ENCODE results near the gene GRM5.
"Not testable (repeated sequence)": the region's sequence is repeated elsewhere in the genome, so short reads cannot be mapped to it uniquely, and the experiment has no call there.

DNA sequence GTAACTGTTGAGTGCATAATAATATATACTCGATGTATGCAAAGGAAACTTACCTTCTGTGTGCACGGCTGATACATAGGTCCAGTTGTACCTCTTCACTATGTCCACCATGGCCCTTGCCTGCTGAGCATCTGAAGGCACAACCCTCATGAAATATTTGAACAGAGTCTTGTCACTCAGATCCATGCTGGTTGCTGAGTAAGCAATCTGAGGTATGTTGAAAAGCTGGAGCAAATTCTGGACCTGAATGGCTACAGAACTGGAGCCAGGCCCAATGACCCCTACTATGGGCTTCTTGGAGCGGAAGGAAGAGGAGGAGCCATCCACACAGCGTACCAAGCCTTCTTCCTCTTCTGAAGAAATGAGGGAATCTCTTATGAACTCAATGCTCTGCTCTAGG is 18.6 kb downstream of the GRM5 start:
- TF ChIP-seq, protein P1, sequence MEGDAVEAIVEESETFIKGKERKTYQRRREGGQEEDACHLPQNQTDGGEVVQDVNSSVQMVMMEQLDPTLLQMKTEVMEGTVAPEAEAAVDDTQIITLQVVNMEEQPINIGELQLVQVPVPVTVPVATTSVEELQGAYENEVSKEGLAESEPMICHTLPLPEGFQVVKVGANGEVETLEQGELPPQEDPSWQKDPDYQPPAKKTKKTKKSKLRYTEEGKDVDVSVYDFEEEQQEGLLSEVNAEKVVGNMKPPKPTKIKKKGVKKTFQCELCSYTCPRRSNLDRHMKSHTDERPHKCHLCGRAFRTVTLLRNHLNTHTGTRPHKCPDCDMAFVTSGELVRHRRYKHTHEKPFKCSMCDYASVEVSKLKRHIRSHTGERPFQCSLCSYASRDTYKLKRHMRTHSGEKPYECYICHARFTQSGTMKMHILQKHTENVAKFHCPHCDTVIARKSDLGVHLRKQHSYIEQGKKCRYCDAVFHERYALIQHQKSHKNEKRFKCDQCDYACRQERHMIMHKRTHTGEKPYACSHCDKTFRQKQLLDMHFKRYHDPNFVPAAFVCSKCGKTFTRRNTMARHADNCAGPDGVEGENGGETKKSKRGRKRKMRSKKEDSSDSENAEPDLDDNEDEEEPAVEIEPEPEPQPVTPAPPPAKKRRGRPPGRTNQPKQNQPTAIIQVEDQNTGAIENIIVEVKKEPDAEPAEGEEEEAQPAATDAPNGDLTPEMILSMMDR (IDR thresholded peaks at IDR 0.05; ENCODE audit: low read length): not testable (repeated sequence)
- not testable (repeated sequence) for TF ChIP-seq EZH2 (IDR thresholded peaks at IDR 0.05; ENCODE audit: borderline replicate concordance, low read length)
